Naive B cell (primary cell): ENCODE results near the gene SPATA7. TPM values are rescaled to one million over a fixed set of nuclear protein-coding genes. Genes with fewer than 3 reads are reported as not detected.
A peak's percentile ranks its signal among the peaks of the same experiment; 100 is the strongest.

Experiments
- ATAC-seq, 2 donors: fragments of 150-1000 bp; cut with Tn5 transposase; 2 replicates each; pipeline ENCODE4 v1.10.0; 2021; ENCODE audit warnings: low read depth in 2 of 2, mild to moderate bottlenecking in 2 of 2, moderate library complexity in 2 of 2
- DNase-seq: peaks from one replicate; pipeline ENCODE4 v3.0.0; 2022
- H3K27ac Mint-ChIP-seq, 6 donors: one replicate each; pipeline ENCODE4 v1.8.0; 2020 to 2022; ENCODE audit warnings: mild to moderate bottlenecking in 6 of 6, mixed read lengths in 6 of 6, moderate library complexity in 5 of 6, inconsistent platforms in 2 of 6
- H3K27me3 Mint-ChIP-seq, 3 donors: one replicate each; pipeline ENCODE4 v1.8.0; 2021 to 2022; ENCODE audit warnings: mixed read lengths in 3 of 3, mild to moderate bottlenecking in 1 of 3
- H3K36me3 Mint-ChIP-seq, 2 donors: one replicate each; pipeline ENCODE4 v1.8.0; 2020 to 2022; ENCODE audit warnings: mixed read lengths in 2 of 2, inconsistent platforms in 1 of 2, mild to moderate bottlenecking in 1 of 2
- H3K4me1 Mint-ChIP-seq, 3 donors: one replicate each; pipeline ENCODE4 v1.8.0; 2020 to 2022; ENCODE audit warnings: mixed read lengths in 3 of 3, inconsistent platforms in 1 of 3, mild to moderate bottlenecking in 1 of 3, moderate library complexity in 1 of 3
- H3K4me3 Mint-ChIP-seq, 8 donors: one replicate each; pipeline ENCODE4 v1.8.0; 2020 to 2022; ENCODE audit warnings: mild to moderate bottlenecking in 8 of 8, mixed read lengths in 8 of 8, moderate library complexity in 8 of 8, inconsistent platforms in 2 of 8
- H3K9me3 Mint-ChIP-seq, 7 donors: one replicate each; pipeline ENCODE4 v1.8.0; 2020 to 2022; ENCODE audit warnings: mixed read lengths in 7 of 7, mild to moderate bottlenecking in 5 of 7, inconsistent platforms in 2 of 7, moderate library complexity in 1 of 7
- polyA plus RNA-seq, 6 donors: library from polyadenylated mRNA; unstranded; fragments of 300-500 nt; fragmentation: Illumina TruSeq; gene quantifications; one replicate each; pipeline ENCODE4 v1.2.3, GENCODE V29; 2021; ENCODE audit warnings: low read depth in 6 of 6

SPATA7 gene
- polyA plus RNA-seq, 6 donors from 2014 or later = 1.8 to 3.6 (median 2.2) TPM

- Mint-ChIP-seq H3K36me3 (no peaks in the 10 kb centered on the region), H3K9me3 (peaks cover 0 to 2% (median 0%) of the 10 kb centered on the region in 7 donors), H3K27me3 (peaks cover 0 to 18% (median 0%) of the 10 kb centered on the region in 3 donors), H3K4me1 (no peaks in the 10 kb centered on the region), H3K27ac (peak overlapping the region in 1 of 6 donors; percentile 40), H3K4me3 (no peak overlapping the region)
- ATAC-seq (no peak), DNase-seq (no peak)
Observed at GRCh38 chr14:88477513-88478250, 92.2 kb downstream of the SPATA7 start.

GRCh38 chr14:88478931-88479330, 93.5 kb downstream of the SPATA7 start:
- ATAC-seq (no peak), DNase-seq (no peak)
- H3K9me3 Mint-ChIP-seq = peaks cover 0 to 2% (median 0%) of the 10 kb centered on the region in 7 donors
- no peak overlapping the region for H3K4me3 Mint-ChIP-seq
- no peaks in the 10 kb centered on the region for H3K4me1 Mint-ChIP-seq
- peaks cover 0 to 28% (median 0%) of the 10 kb centered on the region in 3 donors for H3K27me3 Mint-ChIP-seq
- H3K36me3 Mint-ChIP-seq = no peaks in the 10 kb centered on the region
- H3K27ac Mint-ChIP-seq = no peak overlapping the region

GRCh38 chr14:88479574-88479987, 94.1 kb downstream of the SPATA7 start:
- H3K36me3 Mint-ChIP-seq = no peaks in the 10 kb centered on the region
- H3K4me3 Mint-ChIP-seq = no peak overlapping the region
- H3K9me3 Mint-ChIP-seq = peaks cover 0 to 2% (median 0%) of the 10 kb centered on the region in 7 donors
- no peak overlapping the region for H3K27ac Mint-ChIP-seq
- H3K27me3 Mint-ChIP-seq = peaks cover 0 to 28% (median 0%) of the 10 kb centered on the region in 3 donors
- DNase-seq (no peak), ATAC-seq (no peak)
- H3K4me1 Mint-ChIP-seq = no peaks in the 10 kb centered on the region

- Mint-ChIP-seq H3K4me3 (no peak overlapping the region), H3K27ac (peak overlapping the region in 1 of 6 donors; percentile 21), H3K4me1 (no peaks in the 10 kb centered on the region), H3K27me3 (peaks cover 0 to 28% (median 4%) of the 10 kb centered on the region in 3 donors), H3K36me3 (no peaks in the 10 kb centered on the region), H3K9me3 (peaks cover 0 to 2% (median 0%) of the 10 kb centered on the region in 7 donors)
- ATAC-seq (no peak), DNase-seq (no peak)
Observed at GRCh38 chr14:88481059-88481458, 95.6 kb downstream of the SPATA7 start.

- DNase-seq (no peak), ATAC-seq (no peak)
- H3K36me3 Mint-ChIP-seq = no peaks in the 10 kb centered on the region
- H3K9me3 Mint-ChIP-seq = peaks cover 0 to 2% (median 0%) of the 10 kb centered on the region in 7 donors
- peaks cover 0 to 28% (median 4%) of the 10 kb centered on the region in 3 donors for H3K27me3 Mint-ChIP-seq
- H3K4me1 Mint-ChIP-seq = no peaks in the 10 kb centered on the region
- H3K27ac Mint-ChIP-seq = no peak overlapping the region
- H3K4me3 Mint-ChIP-seq = no peak overlapping the region
Observed at GRCh38 chr14:88481794-88482193, 96.3 kb downstream of the SPATA7 start.

GRCh38 chr14:88482524-88482923, 97.1 kb downstream of the SPATA7 start:
- H3K36me3 Mint-ChIP-seq = no peaks in the 10 kb centered on the region
- no peak for DNase-seq
- H3K27ac Mint-ChIP-seq = no peak overlapping the region
- H3K4me1 Mint-ChIP-seq = no peaks in the 10 kb centered on the region
- H3K4me3 Mint-ChIP-seq = no peak overlapping the region
- H3K27me3 Mint-ChIP-seq = peaks cover 0 to 28% (median 4%) of the 10 kb centered on the region in 3 donors
- H3K9me3 Mint-ChIP-seq = peaks cover 0 to 2% (median 0%) of the 10 kb centered on the region in 7 donors
- no peak for ATAC-seq

Other genes starting within 250 kb of the SPATA7 start
- gene KCNK10, start 62.4 kb upstream of the SPATA7 start, polyA plus RNA-seq = not detected
- gene PTPN21, start 169.3 kb downstream of the SPATA7 start, polyA plus RNA-seq = not detected
- 10 to 100 TPM; 31.9 to 52.2 (median 42.4) TPM for gene ZC3H14, start 177.4 kb downstream of the SPATA7 start, polyA plus RNA-seq